GM10248 (cell line): ENCODE results near the gene IQCK.

ENCODE experiments used
- CTCF ChIA-PET: fragments of 300-600 bp; sonication (Branson Sonifier 250); formaldehyde crosslinking; extraction: SDS; loops from one replicate; lab custom pipeline; 2021; ENCODE audit warnings: antibody characterized with exemption; lab: Yijun Ruan, JAX
- POLR2A ChIA-PET: fragments of 350-650 bp; sonication (Branson Sonifier 250); formaldehyde crosslinking; extraction: SDS; loops from one replicate; lab custom pipeline; 2020; ENCODE audit warnings: antibody characterized with exemption; lab: Yijun Ruan, JAX
- DNase-seq: peaks from one replicate; pipeline ENCODE4 v3.0.0; 2012; ENCODE audit errors: extremely low spot score
- CTCF ChIP-seq: IDR thresholded peaks from 2 replicates; pipeline ENCODE4 v1.5.1; 2012; ENCODE audit warnings: mild to moderate bottlenecking, low read depth; ENCODE audit errors: extremely low read depth, missing control alignments, control extremely low read depth

The IQCK gene

GRCh38 chr16:19868421-19868820 is 150.3 kb downstream of the IQCK start:
- DNase-seq: no peak
- POLR2A ChIA-PET: no interaction called here
- CTCF ChIA-PET: no interaction called here
- TF ChIP-seq CTCF: no peak

- no peak for DNase-seq
- CTCF ChIA-PET: no interaction called here
- POLR2A ChIA-PET: no interaction called here
- TF ChIP-seq CTCF: no peak
These were observed 153.7 kb downstream of the IQCK start for GRCh38 chr16:19871721-19872120.

GRCh38 chr16:19872179-19872863 is 154.2 kb downstream of the IQCK start:
- DNase-seq: no peak
- POLR2A ChIA-PET: no interaction called here
- CTCF ChIA-PET: no interaction called here
- TF ChIP-seq CTCF: no peak

- CTCF ChIA-PET: no interaction called here
- POLR2A ChIA-PET: interaction anchor here (0.6 kb wide), 1 partner anchor 26 kb away, joined by 3 read pairs; no protein-coding TSS in a partner anchor
- DNase-seq: no peak
- TF ChIP-seq CTCF: no peak
These were observed 154.9 kb downstream of the IQCK start for GRCh38 chr16:19872935-19873334.

- no peak for DNase-seq
- CTCF ChIA-PET: interaction anchor here (0.8 to 2.0 kb wide), 3 partner anchors 10 to 26 kb away, joined by 3 to 7 read pairs (median 5); partner anchors contain the start of gene GPRC5B
These were observed 156.0 kb downstream of the IQCK start for GRCh38 chr16:19874026-19874425.

GRCh38 chr16:19874851-19875546 is 156.9 kb downstream of the IQCK start:
- ChIA-PET CTCF (interaction anchor here (0.8 to 2.0 kb wide), 2 partner anchors 9 to 11 kb away, joined by 5 to 7 read pairs; partner anchors contain the start of gene GPRC5B), POLR2A (no interaction called here)
- no peak for TF ChIP-seq CTCF
- no peak for DNase-seq

More at GRCh38 chr16:19874026-19874425, 156.0 kb downstream of the IQCK start:
- POLR2A ChIA-PET: no interaction called here
- TF ChIP-seq CTCF: no peak
